OCI-LY7 (cell line): ENCODE measurements around the gene OR52N1. TPM values are rescaled to one million over a fixed set of nuclear protein-coding genes. Genes with fewer than 3 reads are reported as not detected.

Experiments
- BruUV-seq: library from RNA; stranded (reverse); fragments of 400-500 nt; replicated peaks from 2 replicates; lab custom pipeline; 2021; lab: Mats Ljungman, UMichigan
- CTCF ChIA-PET: fragments of 300-600 bp; sonication (Branson Sonifier 250); formaldehyde crosslinking; loops from one replicate; lab custom pipeline; 2022; ENCODE audit warnings: antibody characterized with exemption; ENCODE audit not compliant: unreplicated experiment; lab: Charles Lee
- POLR2A ChIA-PET: fragments of 300-600 bp; sonication (Branson Sonifier 250); formaldehyde crosslinking; loops from one replicate; lab custom pipeline; 2022; ENCODE audit warnings: antibody characterized with exemption; lab: Charles Lee
- DNase-seq: peaks from one replicate; pipeline ENCODE4 v3.0.0-alpha.2; 2015; ENCODE audit warnings: low spot score
- H2AFZ ChIP-seq: fragments of 200-600 bp; sonication (generic), shearing (Covaris generic); 2 replicates; pipeline ENCODE4 v1.6.1; 2014; ENCODE audit warnings: mild to moderate bottlenecking, antibody characterized with exemption, low read length, moderate library complexity
- H3K27ac ChIP-seq: fragments of 200-600 bp; sonication (generic); 2 replicates; pipeline ENCODE4 v1.5.1; 2014; ENCODE audit warnings: mixed run types, low read depth, mild to moderate bottlenecking, moderate library complexity, low read length, inconsistent platforms; ENCODE audit not compliant: poor library complexity, severe bottlenecking
- H3K36me3 ChIP-seq: fragments of 200-600 bp; sonication (generic); 2 replicates; pipeline ENCODE4 v1.6.1; 2014; ENCODE audit warnings: mild to moderate bottlenecking, antibody characterized with exemption, low read length, moderate library complexity, mixed read lengths; ENCODE audit not compliant: insufficient read depth
- H3K4me1 ChIP-seq: fragments of 200-600 bp; sonication (generic); 2 replicates; pipeline ENCODE4 v1.5.1; 2014; ENCODE audit warnings: mild to moderate bottlenecking, low read length; ENCODE audit not compliant: insufficient read depth, poor library complexity, severe bottlenecking
- H3K4me2 ChIP-seq: fragments of 200-600 bp; sonication (generic); 2 replicates; pipeline ENCODE4 v1.6.1; 2014; ENCODE audit warnings: mild to moderate bottlenecking, low read length
- H3K4me3 ChIP-seq: fragments of 200-600 bp; sonication (generic); 2 replicates; pipeline ENCODE4 v1.5.1; 2014; ENCODE audit warnings: mild to moderate bottlenecking, low read depth, low read length; ENCODE audit not compliant: poor library complexity, severe bottlenecking
- H3K79me2 ChIP-seq: fragments of 200-600 bp; sonication (generic); 2 replicates; pipeline ENCODE4 v1.6.1; 2016; ENCODE audit warnings: low read depth, mild to moderate bottlenecking, low read length, moderate library complexity, mixed read lengths; ENCODE audit not compliant: insufficient read depth
- H3K9me2 ChIP-seq: fragments of 200-600 bp; sonication (generic); 2 replicates; pipeline ENCODE4 v1.6.1; 2016; ENCODE audit warnings: mild to moderate bottlenecking, low read length, mixed read lengths; ENCODE audit not compliant: insufficient read depth
- H3K9me3 ChIP-seq: fragments of 200-600 bp; sonication (generic); 2 replicates; pipeline ENCODE4 v1.6.1; 2014; ENCODE audit warnings: mild to moderate bottlenecking, mixed run types, low read length, mixed read lengths
- H4K20me1 ChIP-seq: fragments of 200-600 bp; sonication (generic); 2 replicates; pipeline ENCODE4 v1.6.1; 2014; ENCODE audit warnings: mild to moderate bottlenecking, antibody characterized with exemption, low read length, moderate library complexity, mixed read lengths; ENCODE audit not compliant: insufficient read depth
- EZH2phosphoT487 ChIP-seq: fragments of 200-600 bp; sonication (generic); IDR thresholded peaks from 2 replicates; pipeline ENCODE4 v1.6.1; 2018; ENCODE audit warnings: low read depth, borderline replicate concordance, mild to moderate bottlenecking, mixed run types, antibody characterized with exemption, low read length, moderate library complexity, mixed read lengths
- intact Hi-C: fragments of 100-400 bp; cut with micrococcal nuclease; formaldehyde crosslinking; loops from one replicate; pipeline ENCODE4 v1.10.0; 2022; ENCODE audit not compliant: unreplicated experiment
- total RNA-seq, 2 experiments: library from RNA; depleted of rRNA in 1 of 2; stranded (reverse); fragments of >200 nt in 1 of 2; shearing (Covaris generic) in 1 of 2; gene quantifications; 2 replicates each; pipeline ENCODE4 v1.2.3, GENCODE V29; 2014 to 2022
- TF ChIP-seq, protein P1 (sequence below): fragments of 200-600 bp; sonication (generic); conservative IDR thresholded peaks from 2 replicates; pipeline ENCODE4 v1.5.1; 2014; ENCODE audit warnings: mild to moderate bottlenecking, antibody characterized with exemption, low read length, moderate library complexity, mixed read lengths

OR52N1 gene
- total RNA-seq, 2 experiments from 2014 or later, result not detected

DNA sequence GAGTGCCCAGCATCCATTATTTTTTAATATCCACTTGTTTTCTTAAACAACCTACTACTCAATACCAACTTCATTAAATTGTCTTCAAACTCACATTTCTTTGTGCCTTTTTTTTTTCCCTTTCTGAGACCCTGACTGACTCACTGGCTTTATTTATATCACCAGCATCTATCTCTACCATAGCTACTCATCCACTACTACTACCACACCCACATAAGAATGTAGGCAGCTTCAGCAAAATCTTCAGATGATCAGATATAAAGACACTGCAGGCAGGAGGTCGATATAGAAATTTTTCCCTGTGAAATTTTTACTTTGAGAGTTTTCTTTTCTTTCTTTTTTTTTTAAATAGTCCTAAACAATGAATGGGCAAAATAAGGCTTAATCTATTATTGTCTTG is 52.6 kb downstream of the OR52N1 start:
- no peaks in the 10 kb centered on the region for H3K9me3 ChIP-seq
- no peaks in the 10 kb centered on the region for H3K36me3 ChIP-seq
- H2AFZ ChIP-seq, result no peak overlapping the region
- H3K79me2 ChIP-seq, result no peaks in the 10 kb centered on the region
- no peaks in the 10 kb centered on the region for H3K9me2 ChIP-seq
- POLR2A ChIA-PET, result no interaction called here
- CTCF ChIA-PET, result no interaction called here
- H4K20me1 ChIP-seq, result no peaks in the 10 kb centered on the region
- H3K4me1 ChIP-seq, result no peaks in the 10 kb centered on the region
- no TSS peak for BruUV-seq
- no peak overlapping the region for H3K4me2 ChIP-seq
- no peak for DNase-seq
- no peak overlapping the region for H3K4me3 ChIP-seq
- no peak overlapping the region for H3K27ac ChIP-seq
- intact Hi-C loops, result no loop called here
- TF ChIP-seq EZH2phosphoT487, result no peak
- TF ChIP-seq, protein P1, sequence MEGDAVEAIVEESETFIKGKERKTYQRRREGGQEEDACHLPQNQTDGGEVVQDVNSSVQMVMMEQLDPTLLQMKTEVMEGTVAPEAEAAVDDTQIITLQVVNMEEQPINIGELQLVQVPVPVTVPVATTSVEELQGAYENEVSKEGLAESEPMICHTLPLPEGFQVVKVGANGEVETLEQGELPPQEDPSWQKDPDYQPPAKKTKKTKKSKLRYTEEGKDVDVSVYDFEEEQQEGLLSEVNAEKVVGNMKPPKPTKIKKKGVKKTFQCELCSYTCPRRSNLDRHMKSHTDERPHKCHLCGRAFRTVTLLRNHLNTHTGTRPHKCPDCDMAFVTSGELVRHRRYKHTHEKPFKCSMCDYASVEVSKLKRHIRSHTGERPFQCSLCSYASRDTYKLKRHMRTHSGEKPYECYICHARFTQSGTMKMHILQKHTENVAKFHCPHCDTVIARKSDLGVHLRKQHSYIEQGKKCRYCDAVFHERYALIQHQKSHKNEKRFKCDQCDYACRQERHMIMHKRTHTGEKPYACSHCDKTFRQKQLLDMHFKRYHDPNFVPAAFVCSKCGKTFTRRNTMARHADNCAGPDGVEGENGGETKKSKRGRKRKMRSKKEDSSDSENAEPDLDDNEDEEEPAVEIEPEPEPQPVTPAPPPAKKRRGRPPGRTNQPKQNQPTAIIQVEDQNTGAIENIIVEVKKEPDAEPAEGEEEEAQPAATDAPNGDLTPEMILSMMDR, result no peak

DNA sequence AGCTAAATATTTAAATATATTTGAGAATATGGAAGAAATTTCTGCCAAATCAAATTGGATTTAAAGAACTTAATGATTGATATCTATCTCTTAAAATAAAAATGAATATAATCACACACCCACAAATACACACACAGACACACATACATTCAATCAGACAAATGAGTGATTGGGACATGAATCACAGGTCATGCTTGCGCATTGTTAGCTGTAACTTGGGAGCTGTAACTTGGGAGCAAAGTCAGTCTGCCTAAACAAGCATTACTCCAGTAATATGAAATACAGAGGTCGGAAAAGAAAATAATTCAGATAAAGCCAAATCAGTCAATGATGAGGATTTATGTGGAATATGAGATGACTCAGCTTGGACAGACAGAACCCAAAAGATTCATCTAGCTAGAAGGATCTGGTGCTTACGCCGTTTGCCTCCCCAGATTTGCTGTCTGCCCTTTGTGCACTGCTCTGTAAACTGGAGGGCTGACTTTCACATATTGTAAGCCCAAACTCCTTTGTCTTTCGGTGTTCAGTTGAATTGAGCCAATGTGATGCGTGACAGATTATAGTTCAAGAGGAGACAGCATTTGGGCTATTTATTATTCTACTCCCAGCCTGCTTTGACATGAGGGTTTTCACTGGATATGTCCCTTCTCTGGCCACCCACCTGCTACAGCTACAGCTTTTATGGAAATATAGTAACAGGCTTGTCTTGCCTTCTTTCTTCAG is 53.2 kb downstream of the OR52N1 start:
- Histone ChIP-seq H4K20me1 (no peaks in the 10 kb centered on the region), H3K79me2 (no peaks in the 10 kb centered on the region), H2AFZ (no peak overlapping the region), H3K27ac (no peak overlapping the region), H3K36me3 (no peaks in the 10 kb centered on the region), H3K4me2 (no peak overlapping the region), H3K4me1 (no peaks in the 10 kb centered on the region), H3K4me3 (no peak overlapping the region), H3K9me3 (no peaks in the 10 kb centered on the region), H3K9me2 (no peaks in the 10 kb centered on the region)
- POLR2A ChIA-PET, result interaction anchor here (0.5 to 0.6 kb wide), 3 partner anchors 59 to 1459 kb away, joined by 3 to 4 read pairs (median 3); no protein-coding TSS in a partner anchor
- intact Hi-C loops, result no loop called here
- no TSS peak for BruUV-seq
- no peak for DNase-seq
- CTCF ChIA-PET, result no interaction called here
- TF ChIP-seq, protein P1, result no peak
- TF ChIP-seq EZH2phosphoT487, result no peak

DNA sequence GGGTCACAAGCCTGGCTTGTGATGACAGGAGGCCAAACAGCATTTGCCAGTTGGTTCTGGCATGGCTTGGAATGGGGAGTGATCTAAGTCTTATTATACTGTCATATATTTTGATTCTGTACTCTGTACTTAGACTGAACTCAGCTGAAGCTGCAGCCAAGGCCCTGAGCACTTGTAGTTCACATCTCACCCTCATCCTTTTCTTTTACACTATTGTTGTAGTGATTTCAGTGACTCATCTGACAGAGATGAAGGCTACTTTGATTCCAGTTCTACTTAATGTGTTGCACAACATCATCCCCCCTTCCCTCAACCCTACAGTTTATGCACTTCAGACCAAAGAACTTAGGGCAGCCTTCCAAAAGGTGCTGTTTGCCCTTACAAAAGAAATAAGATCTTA is 54.0 kb downstream of the OR52N1 start:
- Histone ChIP-seq H2AFZ (no peak overlapping the region), H3K79me2 (no peaks in the 10 kb centered on the region), H3K4me3 (no peak overlapping the region), H3K36me3 (no peaks in the 10 kb centered on the region), H3K27ac (no peak overlapping the region), H3K4me2 (no peak overlapping the region), H4K20me1 (no peaks in the 10 kb centered on the region), H3K4me1 (no peaks in the 10 kb centered on the region), H3K9me3 (no peaks in the 10 kb centered on the region), H3K9me2 (no peaks in the 10 kb centered on the region)
- TF ChIP-seq, protein P1, result no peak
- no peak for TF ChIP-seq EZH2phosphoT487
- intact Hi-C loops, result no loop called here
- ChIA-PET POLR2A (interaction anchor here (0.6 kb wide), 1 partner anchor 59 kb away, joined by 3 read pairs; no protein-coding TSS in a partner anchor), CTCF (no interaction called here)
- BruUV-seq, result no TSS peak
- DNase-seq, result no peak
